GM12891 (cell line): ENCODE results near the gene TNFRSF11A.

Source experiments
- DNase-seq: peaks from one replicate; pipeline ENCODE4 v3.0.0; 2011; ENCODE audit warnings: low spot score; ENCODE audit not compliant: insufficient read length
- FAIRE-seq: peaks from 2 replicates; lab custom pipeline; 2011; peaks lifted over from hg19 to GRCh38; lab: Jason Lieb, UNC
- PAX5 ChIP-seq: IDR thresholded peaks from 2 replicates; pipeline ENCODE4 v1.6.1; 2011; ENCODE audit warnings: low read length, moderate library complexity, mild to moderate bottlenecking; ENCODE audit not compliant: insufficient read depth, severe bottlenecking
- POLR2A ChIP-seq: IDR thresholded peaks from 2 replicates; pipeline ENCODE4 v1.6.1; 2011; ENCODE audit warnings: low read depth, low read length, control low read depth
- POLR2AphosphoS5 ChIP-seq: IDR thresholded peaks from 2 replicates; pipeline ENCODE4 v1.6.1; 2011; ENCODE audit warnings: low read depth, low read length, control low read depth
- POU2F2 ChIP-seq: IDR thresholded peaks from 2 replicates; pipeline ENCODE4 v1.6.1; 2011; ENCODE audit warnings: low read depth, mild to moderate bottlenecking, control low read depth, low read length, moderate library complexity
- SPI1 ChIP-seq: IDR thresholded peaks from 2 replicates; pipeline ENCODE4 v1.6.1; 2011; ENCODE audit warnings: low read depth, low read length, control low read depth
- TAF1 ChIP-seq: IDR thresholded peaks from 2 replicates; pipeline ENCODE4 v1.6.1; 2011; ENCODE audit warnings: low read depth, low read length, control low read depth

TNFRSF11A gene

DNA sequence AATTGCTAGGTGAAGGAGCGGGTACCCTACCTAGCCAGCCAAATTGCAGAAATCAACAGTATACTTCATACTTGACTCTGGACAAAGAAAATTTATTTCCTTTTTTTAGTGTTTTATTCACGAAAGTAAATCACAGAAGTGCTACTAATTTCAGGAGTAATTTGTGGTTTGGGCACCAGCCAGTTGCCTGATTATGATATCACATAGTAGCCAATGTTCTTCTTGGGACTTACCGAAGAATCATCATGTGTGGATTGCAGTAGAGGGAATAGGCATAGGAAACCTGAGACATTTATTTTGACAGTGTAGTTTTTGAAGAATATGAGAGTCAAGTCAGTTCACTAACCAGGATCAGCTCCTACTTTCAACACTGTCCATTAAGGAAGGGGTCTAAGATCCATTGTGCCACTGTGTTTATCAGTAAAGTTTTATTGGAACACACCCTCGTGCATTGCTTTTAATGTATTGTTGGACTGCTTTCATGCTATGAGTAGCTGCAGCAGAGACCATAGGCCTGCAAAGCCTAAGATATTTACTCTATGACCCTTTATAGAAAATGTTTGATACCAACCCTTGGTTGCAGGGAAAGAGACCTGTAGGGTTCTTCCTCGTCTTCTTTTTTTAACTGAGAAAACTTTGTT, 32.1 kb downstream of the TNFRSF11A start:
- TF ChIP-seq SPI1 (no peak), TAF1 (no peak), POLR2AphosphoS5 (no peak), POU2F2 (no peak), PAX5 (no peak), POLR2A (no peak)
- DNase-seq = no peak
- no peak for FAIRE-seq

DNA sequence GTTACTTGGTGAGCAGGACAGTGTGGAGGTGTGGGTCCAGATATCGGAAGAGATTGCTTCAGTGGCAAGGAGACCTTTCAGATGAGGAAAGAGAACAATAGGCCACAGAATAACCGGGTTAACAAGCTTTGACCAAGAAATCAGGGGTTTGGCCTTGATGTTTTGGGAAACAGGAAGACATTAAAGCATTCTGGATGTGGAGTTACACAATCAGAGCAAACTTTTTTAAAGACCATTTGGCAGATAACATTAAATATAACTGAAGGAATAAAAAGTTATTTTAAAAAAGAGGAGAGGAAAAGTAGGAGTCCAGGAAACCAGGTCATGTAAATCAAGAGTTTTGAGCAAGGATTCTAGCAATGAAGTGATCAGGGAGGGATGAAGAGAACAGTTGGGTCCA, 35.7 kb downstream of the TNFRSF11A start:
- TF ChIP-seq SPI1 (no peak), TAF1 (no peak), POLR2A (no peak), PAX5 (no peak), POU2F2 (no peak), POLR2AphosphoS5 (no peak)
- DNase-seq (no peak), FAIRE-seq (no peak)

DNA sequence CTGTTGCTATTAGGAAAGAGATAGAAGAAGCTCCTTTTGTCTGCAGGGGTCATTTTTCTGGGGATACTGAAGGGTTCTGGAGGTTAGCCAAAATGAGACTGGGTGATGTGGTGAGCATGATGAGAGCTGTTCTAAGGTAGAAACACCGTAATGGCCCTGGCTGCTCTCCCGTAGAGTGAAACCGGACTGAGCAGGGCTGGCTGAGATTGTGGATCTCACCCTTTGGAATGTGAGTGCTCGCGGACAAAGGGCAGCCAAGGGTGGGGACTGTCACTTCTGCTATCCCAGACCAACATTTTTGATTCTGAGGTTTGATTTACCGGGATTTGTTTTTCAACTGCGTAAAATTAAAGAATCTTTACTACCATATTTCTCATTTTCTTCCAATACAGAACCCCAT, 36.2 kb downstream of the TNFRSF11A start:
- no peak for TF ChIP-seq POLR2AphosphoS5
- TF ChIP-seq TAF1 = no peak
- no peak for TF ChIP-seq POLR2A
- TF ChIP-seq POU2F2 = no peak
- TF ChIP-seq PAX5 = no peak
- TF ChIP-seq SPI1 = no peak
- DNase-seq = no peak
- no peak for FAIRE-seq

GRCh38 chr18:62364558-62364957, 39.4 kb downstream of the TNFRSF11A start:
- no peak for FAIRE-seq
- TF ChIP-seq TAF1 = no peak
- no peak for TF ChIP-seq POLR2AphosphoS5
- TF ChIP-seq POLR2A = no peak
- no peak for TF ChIP-seq POU2F2
- no peak for TF ChIP-seq SPI1
- no peak for TF ChIP-seq PAX5
- DNase-seq = no peak

GRCh38 chr18:62365420-62365819, 40.3 kb downstream of the TNFRSF11A start:
- FAIRE-seq = peak; percentile 26
- no peak for TF ChIP-seq POLR2A
- TF ChIP-seq POLR2AphosphoS5 = no peak
- no peak for TF ChIP-seq TAF1
- TF ChIP-seq SPI1 = peak; percentile 31; the same call in 1 of the 2 replicates
- DNase-seq = no peak

DNA sequence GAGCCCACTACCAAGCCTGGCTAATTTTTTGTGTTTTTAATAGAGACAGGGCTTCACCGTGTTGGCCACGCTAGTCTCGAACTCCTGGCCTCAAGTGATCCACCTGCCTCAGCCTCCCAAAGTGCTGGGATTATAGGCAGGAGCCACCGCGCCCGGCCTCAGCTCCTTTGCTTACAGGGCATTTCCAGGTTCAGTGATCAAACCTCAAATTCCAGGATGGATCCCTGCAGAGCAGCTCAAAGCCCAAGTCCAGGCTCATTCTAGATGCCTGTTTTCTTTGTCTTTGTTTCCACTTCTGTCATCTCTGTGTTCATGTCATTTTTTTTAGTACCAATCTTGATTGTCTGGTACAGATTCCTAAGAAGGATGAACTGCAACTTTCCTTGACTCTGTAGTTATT, 41.9 kb downstream of the TNFRSF11A start:
- DNase-seq = no peak
- no peak for FAIRE-seq
- no peak for TF ChIP-seq PAX5
- no peak for TF ChIP-seq POLR2AphosphoS5
- no peak for TF ChIP-seq TAF1
- TF ChIP-seq POLR2A = no peak
- TF ChIP-seq POU2F2 = no peak
- no peak for TF ChIP-seq SPI1

DNA sequence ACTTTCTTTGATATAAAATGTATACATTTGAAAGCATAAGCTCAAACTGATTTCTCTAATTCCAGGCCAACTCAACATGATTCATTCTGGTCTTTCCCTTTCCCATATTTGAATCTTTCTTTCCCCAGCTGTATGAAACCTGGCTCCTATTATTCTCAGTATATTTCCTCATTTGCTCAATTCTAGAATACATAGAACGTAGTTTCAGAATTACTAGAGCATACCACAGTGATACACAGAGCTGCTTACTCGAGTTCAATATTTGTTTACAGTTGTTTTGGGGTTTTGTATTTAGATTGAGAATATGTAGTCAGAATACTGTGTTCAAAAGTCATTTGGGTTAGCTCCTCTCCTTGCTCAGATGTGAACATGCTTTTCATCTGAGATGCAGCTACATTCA, 43.0 kb downstream of the TNFRSF11A start:
- FAIRE-seq = peak; percentile 41
- no peak for TF ChIP-seq POU2F2
- TF ChIP-seq POLR2A = no peak
- no peak for TF ChIP-seq PAX5
- TF ChIP-seq POLR2AphosphoS5 = no peak
- no peak for TF ChIP-seq SPI1

DNA sequence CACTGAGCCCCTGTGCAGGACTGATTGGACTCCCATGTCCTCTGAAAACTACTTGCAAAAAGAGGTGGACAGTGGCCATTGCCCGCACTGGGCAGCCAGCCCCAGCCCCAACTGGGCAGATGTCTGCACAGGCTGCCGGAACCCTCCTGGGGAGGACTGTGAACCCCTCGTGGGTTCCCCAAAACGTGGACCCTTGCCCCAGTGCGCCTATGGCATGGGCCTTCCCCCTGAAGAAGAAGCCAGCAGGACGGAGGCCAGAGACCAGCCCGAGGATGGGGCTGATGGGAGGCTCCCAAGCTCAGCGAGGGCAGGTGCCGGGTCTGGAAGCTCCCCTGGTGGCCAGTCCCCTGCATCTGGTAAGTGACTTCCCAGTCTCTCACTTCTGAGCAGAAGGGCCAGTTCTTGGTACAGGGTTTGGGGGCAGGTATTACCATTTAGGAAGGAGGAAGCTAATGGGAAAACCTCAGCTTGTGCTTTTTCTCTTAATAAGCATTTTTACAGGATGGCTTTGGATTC, 44.1 kb downstream of the TNFRSF11A start:
- no peak for FAIRE-seq
- TF ChIP-seq POLR2AphosphoS5 (no peak), TAF1 (no peak), SPI1 (no peak), PAX5 (no peak), POU2F2 (no peak), POLR2A (no peak)
- no peak for DNase-seq

More for the DNA sequence above, 43.0 kb downstream of the TNFRSF11A start:
- peak; percentile 22 for DNase-seq

GRCh38 chr18:62370366-62370765, 45.3 kb downstream of the TNFRSF11A start:
- TF ChIP-seq TAF1 (no peak), POU2F2 (no peak), POLR2A (no peak), PAX5 (no peak), SPI1 (no peak), POLR2AphosphoS5 (no peak)
- DNase-seq (no peak), FAIRE-seq (no peak)

GRCh38 chr18:62371436-62371835, 46.3 kb downstream of the TNFRSF11A start:
- DNase-seq (no peak), FAIRE-seq (no peak)
- TF ChIP-seq POU2F2 (no peak), PAX5 (no peak), SPI1 (no peak), POLR2A (no peak)
